ENCODE data around the gene PTAFR.

PTAFR gene

DNA sequence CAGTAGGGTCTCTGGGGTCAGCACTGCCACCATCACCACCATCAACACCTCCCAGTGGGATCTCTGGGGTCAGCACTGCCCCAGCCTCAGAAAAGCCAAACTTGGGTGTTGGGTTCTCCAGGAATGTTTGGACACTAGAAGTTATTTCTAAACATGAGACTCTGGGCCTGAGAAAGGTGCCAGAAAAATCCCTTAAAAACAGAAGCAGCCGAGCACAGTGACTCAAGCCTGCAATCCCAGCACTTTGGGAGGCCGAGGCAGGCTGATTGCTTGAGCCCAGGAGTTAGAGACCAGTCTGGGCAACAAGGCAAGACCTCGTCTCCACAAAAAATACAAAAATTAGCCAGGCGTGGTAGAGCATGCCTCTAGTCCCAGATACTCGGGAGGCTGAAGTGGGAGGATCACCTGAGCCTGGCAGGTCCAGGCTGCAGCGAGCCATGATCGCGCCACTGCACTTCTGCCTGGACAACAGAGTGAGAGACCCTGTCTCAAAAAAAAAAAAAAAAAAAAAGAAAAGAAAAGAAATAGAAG, 470 bp downstream of the PTAFR start:
- WGBS, 2 experiments, result 87 to 95% methylated on average over 8 of the region's 8 CpGs
- Histone ChIP-seq H3K27me3 (ENCODE audit: control insufficient read depth, insufficient read depth, low read length, poor library complexity, severe bottlenecking) (no peaks in the 10 kb centered on the region), H3K27ac (ENCODE audit: insufficient read depth, low read depth, low read length, poor library complexity, severe bottlenecking) (no peak overlapping the region), H3K4me3 (ENCODE audit: insufficient read depth, low read depth, low read length) (no peak overlapping the region), H3K9me3 (ENCODE audit: control insufficient read depth, low read length) (no peaks in the 10 kb centered on the region), H3K36me3 (ENCODE audit: control insufficient read depth, insufficient read depth, low read length) (no peaks in the 10 kb centered on the region), H3K4me1 (ENCODE audit: control insufficient read depth, insufficient read depth, low read length) (no peaks in the 10 kb centered on the region)

DNA sequence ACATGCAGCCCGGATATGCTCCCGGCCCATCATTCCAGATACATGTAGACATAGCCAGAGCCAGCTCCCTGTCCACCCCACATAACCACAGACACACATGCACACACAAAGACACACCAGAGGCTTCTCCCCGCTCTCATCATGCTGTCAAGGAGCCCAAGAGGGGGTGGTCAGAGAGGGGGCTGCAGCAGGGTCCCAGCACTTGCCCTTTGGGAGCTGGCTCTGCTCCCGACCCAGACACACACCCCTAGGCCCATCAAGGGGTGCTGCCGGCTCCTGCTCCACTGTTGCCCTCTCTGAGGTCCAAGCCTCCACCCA, 2.6 kb downstream of the PTAFR start:
- no peak overlapping the region for H3K4me3 ChIP-seq (ENCODE audit: insufficient read depth, low read depth, low read length)
- no peaks in the 10 kb centered on the region for H3K9me3 ChIP-seq (ENCODE audit: control insufficient read depth, low read length)
- no peaks in the 10 kb centered on the region for H3K36me3 ChIP-seq (ENCODE audit: control insufficient read depth, insufficient read depth, low read length)
- no peaks in the 10 kb centered on the region for H3K27me3 ChIP-seq (ENCODE audit: control insufficient read depth, insufficient read depth, low read length, poor library complexity, severe bottlenecking)
- WGBS, 2 experiments, result 87 to 91% methylated on average over 5 of the region's 5 CpGs
- no peak overlapping the region for H3K27ac ChIP-seq (ENCODE audit: insufficient read depth, low read depth, low read length, poor library complexity, severe bottlenecking)
- H3K4me1 ChIP-seq (ENCODE audit: control insufficient read depth, insufficient read depth, low read length), result no peaks in the 10 kb centered on the region

DNA sequence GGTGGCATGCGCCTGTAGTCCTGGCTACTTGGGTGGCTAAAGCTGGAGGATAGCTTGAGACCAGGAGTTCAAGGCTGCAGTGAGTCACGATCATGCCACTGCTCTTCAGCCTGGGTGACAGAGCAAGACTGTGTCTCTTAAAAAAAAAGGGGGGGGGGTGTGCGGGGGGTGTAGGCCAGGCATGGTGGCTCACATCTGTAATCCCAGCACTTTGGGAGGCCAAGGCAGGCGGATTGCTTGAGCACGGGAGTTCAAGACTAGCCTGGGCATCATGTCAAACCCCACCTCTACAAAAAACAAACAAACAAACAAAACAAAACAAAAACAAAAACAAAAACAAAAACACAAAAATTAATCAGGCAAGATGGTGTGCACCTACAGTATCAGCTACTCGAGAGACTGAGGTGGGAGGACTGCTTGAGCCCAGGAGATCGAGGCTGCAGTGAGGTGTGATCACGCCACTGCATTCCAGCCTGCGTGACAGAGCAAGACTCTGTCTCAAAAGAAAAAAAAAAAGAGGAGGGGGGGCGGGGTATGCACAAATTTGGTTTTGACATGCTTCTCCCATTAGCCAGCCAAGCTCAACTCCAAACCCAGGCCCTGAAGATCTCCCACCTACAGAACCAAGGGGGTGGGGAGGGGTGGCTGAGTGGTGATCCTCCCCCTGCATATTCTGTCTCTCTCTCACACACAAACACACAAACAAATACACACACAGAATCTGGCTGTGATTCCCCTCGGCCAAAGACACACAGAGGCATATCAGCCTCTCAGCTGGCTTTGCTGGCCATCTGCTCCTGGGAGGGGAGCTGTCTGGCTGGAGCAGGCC, 3.1 kb downstream of the PTAFR start:
- H3K27me3 ChIP-seq (ENCODE audit: control insufficient read depth, insufficient read depth, low read length, poor library complexity, severe bottlenecking), result no peaks in the 10 kb centered on the region
- 83 to 84% methylated on average over 10 to 11 of the region's 11 CpGs for WGBS, 2 experiments
- no peaks in the 10 kb centered on the region for H3K9me3 ChIP-seq (ENCODE audit: control insufficient read depth, low read length)
- no peaks in the 10 kb centered on the region for H3K36me3 ChIP-seq (ENCODE audit: control insufficient read depth, insufficient read depth, low read length)
- no peak overlapping the region for H3K27ac ChIP-seq (ENCODE audit: insufficient read depth, low read depth, low read length, poor library complexity, severe bottlenecking)
- H3K4me1 ChIP-seq (ENCODE audit: control insufficient read depth, insufficient read depth, low read length), result no peaks in the 10 kb centered on the region
- no peak overlapping the region for H3K4me3 ChIP-seq (ENCODE audit: insufficient read depth, low read depth, low read length)

DNA sequence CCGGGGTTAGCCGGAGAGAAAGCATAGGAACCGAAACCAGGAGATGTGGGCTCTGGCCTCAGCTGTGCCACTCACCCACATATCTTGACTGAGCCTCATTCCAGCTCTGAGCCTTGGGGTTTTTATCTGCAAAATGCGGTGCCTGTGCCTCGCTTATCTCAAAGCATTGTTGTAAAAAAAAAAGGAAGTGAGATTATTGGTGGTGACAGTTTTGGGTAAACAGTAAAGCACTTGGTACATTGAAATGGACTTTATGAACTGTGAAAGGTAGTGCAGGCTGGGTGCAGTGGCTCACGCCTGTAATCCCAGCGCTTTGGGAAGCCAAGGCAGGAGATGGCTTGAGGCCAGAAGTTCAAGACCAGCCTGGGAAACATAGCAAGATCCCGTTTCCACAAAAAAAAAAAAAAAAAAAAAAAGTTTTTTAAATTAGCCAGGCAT, 3.8 kb downstream of the PTAFR start:
- no peak overlapping the region for H3K27ac ChIP-seq (ENCODE audit: insufficient read depth, low read depth, low read length, poor library complexity, severe bottlenecking)
- 92 to 96% methylated on average over 8 of the region's 8 CpGs for WGBS, 2 experiments
- H3K4me1 ChIP-seq (ENCODE audit: control insufficient read depth, insufficient read depth, low read length), result no peaks in the 10 kb centered on the region
- H3K27me3 ChIP-seq (ENCODE audit: control insufficient read depth, insufficient read depth, low read length, poor library complexity, severe bottlenecking), result no peaks in the 10 kb centered on the region
- H3K9me3 ChIP-seq (ENCODE audit: control insufficient read depth, low read length), result no peaks in the 10 kb centered on the region
- no peaks in the 10 kb centered on the region for H3K36me3 ChIP-seq (ENCODE audit: control insufficient read depth, insufficient read depth, low read length)
- no peak overlapping the region for H3K4me3 ChIP-seq (ENCODE audit: insufficient read depth, low read depth, low read length)

DNA sequence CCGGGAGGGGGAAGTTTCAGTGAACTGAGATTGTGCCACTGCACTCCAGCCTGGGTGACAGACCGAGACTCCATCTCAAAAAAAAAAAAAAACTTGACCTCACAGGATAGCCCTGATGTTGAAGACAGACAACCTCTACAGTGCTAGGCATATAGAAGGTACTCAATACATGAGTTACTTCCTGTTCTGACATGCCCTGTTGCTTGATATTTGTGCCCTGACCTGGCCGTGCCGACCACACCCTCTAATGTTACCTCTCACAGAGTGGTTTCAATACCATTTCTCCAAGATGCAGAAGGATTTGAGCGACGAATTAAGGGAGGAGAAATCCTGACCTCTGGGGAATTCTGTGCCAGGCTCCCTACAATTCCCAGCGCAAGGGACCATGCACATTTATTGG, 5.2 kb downstream of the PTAFR start:
- Histone ChIP-seq H3K27ac (ENCODE audit: insufficient read depth, low read depth, low read length, poor library complexity, severe bottlenecking) (no peak overlapping the region), H3K9me3 (ENCODE audit: control insufficient read depth, low read length) (no peaks in the 10 kb centered on the region), H3K4me3 (ENCODE audit: insufficient read depth, low read depth, low read length) (no peak overlapping the region), H3K4me1 (ENCODE audit: control insufficient read depth, insufficient read depth, low read length) (no peaks in the 10 kb centered on the region), H3K36me3 (ENCODE audit: control insufficient read depth, insufficient read depth, low read length) (no peaks in the 10 kb centered on the region), H3K27me3 (ENCODE audit: control insufficient read depth, insufficient read depth, low read length, poor library complexity, severe bottlenecking) (no peaks in the 10 kb centered on the region)
- WGBS, 2 experiments, result 94 to 97% methylated on average over 7 of the region's 7 CpGs

DNA sequence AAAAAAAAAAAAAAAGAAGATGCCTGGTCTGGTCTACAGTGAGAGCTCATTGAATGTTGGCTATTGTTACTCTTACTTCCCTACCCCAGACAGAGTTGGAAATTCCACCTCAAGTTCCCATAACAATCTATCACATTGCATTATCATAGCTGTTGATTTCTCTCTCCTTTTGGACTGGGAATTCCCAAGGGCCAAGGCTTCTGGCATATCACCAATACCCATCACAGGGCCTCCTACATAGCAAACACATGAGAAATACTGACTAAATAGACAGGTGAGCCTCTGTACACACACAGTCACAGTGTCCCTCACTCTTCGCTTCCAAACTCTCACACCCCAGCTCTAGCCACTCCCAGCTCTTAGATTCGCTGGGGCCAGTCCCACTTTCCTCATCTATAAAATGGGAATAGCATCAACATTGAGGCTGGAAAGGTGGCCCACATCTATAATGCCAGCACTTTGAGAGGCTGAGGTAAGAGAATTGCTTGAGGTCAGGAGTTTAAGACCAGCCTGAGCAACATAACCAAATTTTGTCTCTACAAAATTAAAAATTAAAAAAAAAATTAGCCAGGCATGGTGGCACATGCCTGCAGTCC, 6.4 kb downstream of the PTAFR start:
- no peaks in the 10 kb centered on the region for H3K9me3 ChIP-seq (ENCODE audit: control insufficient read depth, low read length)
- no peak overlapping the region for H3K4me3 ChIP-seq (ENCODE audit: insufficient read depth, low read depth, low read length)
- no peak overlapping the region for H3K27ac ChIP-seq (ENCODE audit: insufficient read depth, low read depth, low read length, poor library complexity, severe bottlenecking)
- no peaks in the 10 kb centered on the region for H3K4me1 ChIP-seq (ENCODE audit: control insufficient read depth, insufficient read depth, low read length)
- no peaks in the 10 kb centered on the region for H3K36me3 ChIP-seq (ENCODE audit: control insufficient read depth, insufficient read depth, low read length)
- H3K27me3 ChIP-seq (ENCODE audit: control insufficient read depth, insufficient read depth, low read length, poor library complexity, severe bottlenecking), result no peaks in the 10 kb centered on the region
- WGBS, 2 experiments, result 96% methylated on average over 2 of the region's 2 CpGs

DNA sequence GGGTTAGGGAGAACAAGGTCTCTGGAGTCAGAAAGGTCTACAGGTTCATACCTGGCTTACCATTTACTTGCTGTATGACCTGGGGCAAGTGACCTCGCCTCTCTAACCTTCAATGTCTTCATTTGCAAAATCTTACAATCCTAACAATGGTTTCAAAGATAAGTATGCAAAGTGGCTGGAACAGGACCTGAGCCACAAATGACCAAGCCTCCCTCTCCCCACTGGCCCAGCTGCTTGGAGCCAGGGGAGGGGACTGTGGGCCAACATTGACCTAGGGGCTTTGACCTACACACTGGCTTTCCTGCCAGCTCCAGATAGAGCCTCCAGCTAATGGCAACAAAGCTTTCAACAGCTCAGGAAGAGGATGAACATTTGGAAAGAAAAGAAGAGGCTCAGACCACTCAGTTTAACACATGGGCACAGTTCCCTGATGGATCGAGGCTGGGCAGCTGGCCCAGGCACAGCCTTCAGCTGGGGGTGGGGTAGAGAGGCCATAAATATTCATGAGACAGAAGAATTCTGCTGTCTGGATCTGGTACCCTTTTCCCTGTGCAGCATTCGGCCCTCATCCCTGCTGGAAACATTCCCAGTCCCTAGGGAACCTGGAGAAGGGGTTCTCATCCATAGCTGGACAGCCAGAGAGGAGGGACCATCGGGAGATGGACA, 12.9 kb downstream of the PTAFR start:
- Histone ChIP-seq H3K4me3 (ENCODE audit: insufficient read depth, low read depth, low read length) (no peak overlapping the region), H3K9me3 (ENCODE audit: control insufficient read depth, low read length) (no peaks in the 10 kb centered on the region), H3K27ac (ENCODE audit: insufficient read depth, low read depth, low read length, poor library complexity, severe bottlenecking) (no peak overlapping the region), H3K4me1 (ENCODE audit: control insufficient read depth, insufficient read depth, low read length) (no peaks in the 10 kb centered on the region), H3K27me3 (ENCODE audit: control insufficient read depth, insufficient read depth, low read length, poor library complexity, severe bottlenecking) (no peaks in the 10 kb centered on the region), H3K36me3 (ENCODE audit: control insufficient read depth, insufficient read depth, low read length) (no peaks in the 10 kb centered on the region)
- 90 to 91% methylated on average over 4 of the region's 4 CpGs for WGBS, 2 experiments

DNA sequence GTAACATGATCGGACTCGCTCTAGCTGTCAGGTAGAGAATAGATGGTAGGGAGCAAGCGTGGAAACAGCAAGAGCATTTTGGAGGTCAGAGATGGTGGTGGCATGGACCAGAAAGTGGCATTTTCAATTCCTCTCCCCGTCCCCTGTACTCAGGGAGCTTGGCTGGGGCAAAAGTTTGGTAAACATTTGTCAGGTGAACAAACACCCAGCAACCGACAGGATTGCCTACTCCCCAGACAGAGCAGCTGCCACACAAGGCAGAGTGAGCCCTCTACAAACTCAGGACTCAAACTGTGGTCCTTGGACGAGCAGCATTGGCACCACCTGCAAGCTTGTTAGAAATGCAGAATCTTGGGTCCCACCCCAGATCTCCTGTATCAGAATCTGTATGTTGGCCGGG, 14.3 kb downstream of the PTAFR start:
- Histone ChIP-seq H3K27ac (ENCODE audit: insufficient read depth, low read depth, low read length, poor library complexity, severe bottlenecking) (no peak overlapping the region), H3K27me3 (ENCODE audit: control insufficient read depth, insufficient read depth, low read length, poor library complexity, severe bottlenecking) (no peaks in the 10 kb centered on the region)
- WGBS, 2 experiments, result 89 to 91% methylated on average over 7 of the region's 7 CpGs

DNA sequence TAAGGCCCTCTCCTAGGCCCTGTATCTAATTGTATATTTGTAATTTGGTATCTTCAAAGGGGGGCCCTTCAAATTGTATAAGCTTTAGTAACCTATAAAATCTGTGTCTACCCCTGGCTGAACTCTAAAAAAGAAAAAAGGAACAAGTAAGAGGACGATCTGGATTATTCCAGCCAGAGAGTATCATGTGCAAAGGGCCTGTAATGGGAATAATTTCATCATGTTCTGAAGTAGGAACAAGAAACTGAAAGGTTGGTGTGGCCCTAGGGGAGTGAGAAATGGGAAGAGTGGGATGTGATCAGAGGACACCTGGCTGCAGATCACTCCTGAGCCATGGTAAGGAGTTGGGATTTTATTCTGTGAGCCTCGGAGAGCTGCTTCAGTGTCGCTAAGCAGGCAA, 14.7 kb downstream of the PTAFR start:
- Histone ChIP-seq H3K9me3 (ENCODE audit: control insufficient read depth, low read length) (no peaks in the 10 kb centered on the region), H3K4me1 (ENCODE audit: control insufficient read depth, insufficient read depth, low read length) (no peaks in the 10 kb centered on the region), H3K27ac (ENCODE audit: insufficient read depth, low read depth, low read length, poor library complexity, severe bottlenecking) (no peak overlapping the region), H3K27me3 (ENCODE audit: control insufficient read depth, insufficient read depth, low read length, poor library complexity, severe bottlenecking) (no peaks in the 10 kb centered on the region), H3K36me3 (ENCODE audit: control insufficient read depth, insufficient read depth, low read length) (no peaks in the 10 kb centered on the region), H3K4me3 (ENCODE audit: insufficient read depth, low read depth, low read length) (no peak overlapping the region)
- 90 to 93% methylated on average over 3 of the region's 3 CpGs for WGBS, 2 experiments

More for the DNA sequence above, 14.3 kb downstream of the PTAFR start:
- no peaks in the 10 kb centered on the region for H3K36me3 ChIP-seq (ENCODE audit: control insufficient read depth, insufficient read depth, low read length)
- no peaks in the 10 kb centered on the region for H3K9me3 ChIP-seq (ENCODE audit: control insufficient read depth, low read length)
- H3K4me1 ChIP-seq (ENCODE audit: control insufficient read depth, insufficient read depth, low read length), result no peaks in the 10 kb centered on the region
- H3K4me3 ChIP-seq (ENCODE audit: insufficient read depth, low read depth, low read length), result no peak overlapping the region

DNA sequence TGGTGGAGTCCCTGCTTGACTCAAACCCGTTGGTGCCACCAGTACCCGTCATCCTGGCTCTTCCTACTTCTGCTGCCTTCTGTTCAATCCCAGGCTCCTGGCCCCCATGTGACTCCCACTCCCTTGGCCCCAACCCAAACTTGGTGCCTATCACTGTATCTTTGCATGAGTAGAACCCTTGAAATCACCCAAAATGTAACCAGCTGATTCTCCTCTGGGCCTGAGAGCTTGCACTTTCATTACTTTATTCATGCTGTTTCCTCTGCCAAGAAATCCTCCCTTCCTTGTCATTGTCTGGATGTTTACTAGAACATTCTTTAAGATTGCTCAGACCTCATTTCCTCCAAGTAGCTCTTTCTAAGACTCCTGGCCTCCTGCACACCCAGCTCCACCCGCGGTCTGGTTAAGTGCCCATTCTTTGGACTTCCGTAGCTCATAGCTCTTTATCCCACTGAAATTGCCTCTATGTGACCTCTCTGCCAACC, 15.7 kb downstream of the PTAFR start:
- Histone ChIP-seq H3K9me3 (ENCODE audit: control insufficient read depth, low read length) (no peaks in the 10 kb centered on the region), H3K4me3 (ENCODE audit: insufficient read depth, low read depth, low read length) (no peak overlapping the region), H3K4me1 (ENCODE audit: control insufficient read depth, insufficient read depth, low read length) (no peaks in the 10 kb centered on the region), H3K36me3 (ENCODE audit: control insufficient read depth, insufficient read depth, low read length) (no peaks in the 10 kb centered on the region), H3K27me3 (ENCODE audit: control insufficient read depth, insufficient read depth, low read length, poor library complexity, severe bottlenecking) (no peaks in the 10 kb centered on the region), H3K27ac (ENCODE audit: insufficient read depth, low read depth, low read length, poor library complexity, severe bottlenecking) (no peak overlapping the region)
- 93 to 97% methylated on average over 5 of the region's 5 CpGs for WGBS, 2 experiments

Data from ectodermal cell (in vitro differentiated cells).